GM12878 (cell line): ENCODE results near the gene LGI2. TPM values are rescaled to one million over a fixed set of nuclear protein-coding genes. Genes with fewer than 3 reads are reported as not detected.

Experiments
- ATAC-seq: fragments of 200-7000 bp; cut with Tn5 transposase; 3 replicates; pipeline ENCODE4 v1.9.1; 2020; ENCODE audit warnings: mild to moderate bottlenecking, moderate library complexity
- BruUV-seq: library from RNA; stranded (reverse); fragments of 400-500 nt; replicated peaks from 2 replicates; lab custom pipeline; 2021; lab: Mats Ljungman, UMichigan
- CTCF ChIA-PET: fragments of 300-600 bp; sonication (Branson Sonifier 250); formaldehyde crosslinking; extraction: SDS; loops from one replicate; lab custom pipeline; 2021; ENCODE audit warnings: inconsistent platforms; lab: Yijun Ruan, JAX
- POLR2A ChIA-PET: fragments of 350-600 bp; formaldehyde crosslinking; extraction: SDS; loops from one replicate; lab custom pipeline; 2021; ENCODE audit warnings: inconsistent platforms; lab: Charles Lee
- RAD21 ChIA-PET: fragments of 300-600 bp; sonication (Branson Sonifier 250); formaldehyde crosslinking; loops from one replicate; lab custom pipeline; 2023; ENCODE audit warnings: antibody characterized with exemption; ENCODE audit not compliant: unreplicated experiment; lab: Charles Lee
- SMC1A ChIA-PET: fragments of 300-600 bp; sonication (Branson Sonifier 250); formaldehyde crosslinking; loops from one replicate; lab custom pipeline; 2023; ENCODE audit not compliant: unreplicated experiment, uncharacterized antibody; lab: Charles Lee
- DNase-seq: peaks from one replicate; pipeline ENCODE4 v3.0.0-alpha.2; 2011; ENCODE audit warnings: low read depth, low spot score
- FAIRE-seq: peaks from 3 replicates; lab custom pipeline; 2011; peaks lifted over from hg19 to GRCh38; lab: Jason Lieb, UNC
- H2AFZ ChIP-seq: 2 replicates; pipeline ENCODE4 v1.6.0; 2011; ENCODE audit warnings: low read depth, low read length, control low read depth; ENCODE audit not compliant: control insufficient read depth
- H3K27ac ChIP-seq: 2 replicates; pipeline ENCODE4 v1.5.1; 2011; ENCODE audit warnings: control low read depth; ENCODE audit not compliant: control insufficient read depth, insufficient read depth
- H3K27me3 ChIP-seq, 2 experiments: replicated peaks in 1 of 2; 2 replicates each; pipeline versions ENCODE4 v1.6.0 to v1.6.1; 2011; ENCODE audit warnings: low read length in 1 of 2; ENCODE audit not compliant: control insufficient read depth in 2 of 2, insufficient read depth in 2 of 2
- H3K36me3 ChIP-seq, 2 experiments: 2 replicates each; pipeline ENCODE4 v1.5.1; 2011; ENCODE audit warnings: low read length in 1 of 2; ENCODE audit not compliant: control insufficient read depth in 2 of 2, insufficient read depth in 2 of 2
- H3K4me1 ChIP-seq: 2 replicates; pipeline ENCODE4 v1.6.1; 2011; ENCODE audit warnings: mild to moderate bottlenecking, low read length, moderate library complexity, mixed read lengths; ENCODE audit not compliant: control insufficient read depth, insufficient read depth
- H3K4me2 ChIP-seq: 2 replicates; pipeline ENCODE4 v1.6.0; 2011; ENCODE audit warnings: control low read depth; ENCODE audit not compliant: control insufficient read depth, insufficient read depth
- H3K4me3 ChIP-seq: fragments of 200-600 bp; sonication (generic); 2 replicates; pipeline ENCODE4 v1.5.1; 2016
- H3K79me2 ChIP-seq: 2 replicates; pipeline ENCODE4 v1.6.0; 2011; ENCODE audit warnings: low read length; ENCODE audit not compliant: control insufficient read depth, insufficient read depth
- H3K9ac ChIP-seq: 2 replicates; pipeline ENCODE4 v1.8.0; 2011; ENCODE audit warnings: low read length, control low read depth, mixed read lengths; ENCODE audit not compliant: control insufficient read depth, insufficient read depth
- H3K9me3 ChIP-seq: replicated peaks from 3 replicates; pipeline ENCODE4 v1.5.1; 2011; ENCODE audit warnings: mild to moderate bottlenecking, low read length; ENCODE audit not compliant: control insufficient read depth, insufficient read depth
- H4K20me1 ChIP-seq: 2 replicates; pipeline ENCODE4 v1.6.0; 2011; ENCODE audit not compliant: control insufficient read depth, insufficient read depth
- MAX ChIP-seq: IDR thresholded peaks from 2 replicates; pipeline ENCODE4 v1.6.1; 2012; ENCODE audit warnings: low read depth, low read length, improper control_type of control experiment
- NBN ChIP-seq: fragments of 450-650 bp; IDR thresholded peaks from 2 replicates; pipeline ENCODE4 v1.6.1; 2016
- NR2C2 ChIP-seq: IDR thresholded peaks from 2 replicates; pipeline ENCODE4 v1.6.1; 2011; ENCODE audit warnings: borderline replicate concordance, low read depth; ENCODE audit not compliant: control insufficient read depth, insufficient read length
- NR2F1 ChIP-seq: fragments of 450-650 bp; conservative IDR thresholded peaks from 2 replicates; pipeline ENCODE4 v1.6.1; 2017; ENCODE audit warnings: mild to moderate bottlenecking
- PAX8 ChIP-seq: fragments of 450-650 bp; IDR thresholded peaks from 2 replicates; pipeline ENCODE4 v1.6.1; 2017; ENCODE audit warnings: mild to moderate bottlenecking, moderate library complexity
- RBBP5 ChIP-seq: fragments of 200-600 bp; sonication (generic); conservative IDR thresholded peaks from 2 replicates; pipeline ENCODE4 v1.6.1; 2016
- SIN3A ChIP-seq: IDR thresholded peaks from 2 replicates; pipeline ENCODE4 v1.6.1; 2012; ENCODE audit warnings: low read depth, low read length, improper control_type of control experiment
- WGBS: methylation state at CpG from one replicate; pipeline ENCODE4 v1.1.6; 2016; ENCODE audit warnings: low lambda C conversion rate; ENCODE audit not compliant: insufficient replicate concordance, insufficient coverage; ENCODE audit errors: missing lambda C conversion rate; 5-methylcytosine and 5-hydroxymethylcytosine counted together
- in situ Hi-C: fragments of 300-500 bp; cut with MboI; formaldehyde crosslinking; loops from 9 replicates; pipeline ENCODE4 v1.14.3; 2018; ENCODE audit warnings: mixed read lengths
- intact Hi-C: fragments of 100-400 bp; cut with micrococcal nuclease; formaldehyde crosslinking; loops from one replicate; pipeline ENCODE4 v1.14.2; 2022; ENCODE audit not compliant: unreplicated experiment
- polyA plus RNA-seq, 11 experiments: library from polyadenylated mRNA; depleted of rRNA in 4 of 11; unstranded in 6 of 11; stranded (reverse) in 5 of 11; fragments of >200 nt; fragmentation: Nextera tagmentation in 4 of 11; fragmentation: Illumina TruSeq in 1 of 11; extraction: Ambion mirVana in 4 of 11; extraction: Trizol in 1 of 11; gene quantifications; 1 replicate in 1 of 11; 2 replicates in 10 of 11; pipeline versions ENCODE4 v1.2.1 to v1.2.3, GENCODE V29; 2011 to 2016; ENCODE audit warnings: inconsistent platforms in 2 of 11, missing spikeins in 2 of 11, low read depth in 1 of 11
- total RNA-seq, 4 experiments: library from RNA; depleted of rRNA in 3 of 4; stranded (reverse); fragments of >200 nt in 3 of 4; fragmentation: Illumina TruSeq in 1 of 4; extraction: Trizol in 1 of 4; gene quantifications; 2 replicates each; pipeline versions ENCODE4 v1.2.1 to v1.2.3, GENCODE V29; 2013 to 2021

Gene LGI2
- total and polyA plus RNA-seq, 10 of the 15 experiments (the other 5 are each of a cell fraction or from before 2014, with no cell fraction given), result not detected

GRCh38 chr4:24968992-24969391 is 61.8 kb downstream of the LGI2 start:
- H3K4me1 ChIP-seq, result no peaks in the 10 kb centered on the region
- DNase-seq (no peak), FAIRE-seq (no peak), ATAC-seq (no peak)
- POLR2A ChIA-PET, result no interaction called here
- in situ Hi-C loops (no loop called here), intact Hi-C loops (no loop called here)
- no peak overlapping the region for H3K4me3 ChIP-seq
- no peak overlapping the region for H3K27ac ChIP-seq
- SMC1A ChIA-PET, result no interaction called here
- RAD21 ChIA-PET, result no interaction called here
- no peaks in the 10 kb centered on the region for H3K27me3 ChIP-seq
- WGBS, result 15% methylated on average over 3 of the region's 3 CpGs
- H3K36me3 ChIP-seq, result no peaks in the 10 kb centered on the region
- no peaks in the 10 kb centered on the region; the same call in 2 of the 3 replicates for H3K9me3 ChIP-seq
- CTCF ChIA-PET, result interaction anchor here (1.2 kb wide), 1 partner anchor 11 kb away, joined by 5 read pairs; no protein-coding TSS in a partner anchor
- BruUV-seq, result no TSS peak
- H3K9ac ChIP-seq, result no peak overlapping the region
- no peaks in the 10 kb centered on the region for H4K20me1 ChIP-seq
- TF ChIP-seq NR2F1 (no peak), RBBP5 (no peak), SIN3A (no peak), NR2C2 (no peak), NBN (no peak), MAX (no peak)
- no peaks in the 10 kb centered on the region for H3K79me2 ChIP-seq
- no peak overlapping the region for H3K4me2 ChIP-seq
- no peak overlapping the region for H2AFZ ChIP-seq

GRCh38 chr4:24968278-24968677 is 62.5 kb downstream of the LGI2 start:
- H3K27me3 ChIP-seq, result no peaks in the 10 kb centered on the region
- 13% methylated on average over 6 of the region's 6 CpGs for WGBS
- no TSS peak for BruUV-seq
- ChIA-PET SMC1A (no interaction called here), RAD21 (no interaction called here), POLR2A (no interaction called here), CTCF (no interaction called here)
- H3K4me1 ChIP-seq, result no peaks in the 10 kb centered on the region
- no peak overlapping the region for H3K9ac ChIP-seq
- intact Hi-C loops, result no loop called here
- H3K79me2 ChIP-seq, result no peaks in the 10 kb centered on the region
- in situ Hi-C loops, result no loop called here
- TF ChIP-seq PAX8, result no peak
- H3K4me2 ChIP-seq, result no peak overlapping the region
- H3K36me3 ChIP-seq, result no peaks in the 10 kb centered on the region
- DNase-seq, result no peak
- no peak overlapping the region for H2AFZ ChIP-seq
- no peaks in the 10 kb centered on the region; the same call in 2 of the 3 replicates for H3K9me3 ChIP-seq
- H3K27ac ChIP-seq, result no peak overlapping the region
- no peak for ATAC-seq
- no peak overlapping the region for H3K4me3 ChIP-seq
- no peak for FAIRE-seq
- H4K20me1 ChIP-seq, result no peaks in the 10 kb centered on the region
